ENCODE measurements around the gene MTSS2. TPM values are rescaled to one million over a fixed set of nuclear protein-coding genes. Genes with fewer than 3 reads are reported as not detected.

The MTSS2 gene
- total RNA-seq, 2 donors from 2014 or later = 0.70 to 1.5 TPM

- Mint-ChIP-seq H3K36me3 (no peaks in the 10 kb centered on the region), H3K27me3 (peaks cover 0 to 2% of the 10 kb centered on the region in 2 donors), H3K4me3 (no peak overlapping the region), H3K27ac (no peak overlapping the region), H3K4me1 (ENCODE audit: low read depth in 2 of 2) (peaks cover 4 to 5% of the 10 kb centered on the region in 2 donors), H3K9me3 (no peaks in the 10 kb centered on the region)
- ATAC-seq (no peak), DNase-seq (ENCODE audit: low spot score) (no peak)
These were observed 27.9 kb downstream of the MTSS2 start for GRCh38 chr16:70657956-70658355.

DNA sequence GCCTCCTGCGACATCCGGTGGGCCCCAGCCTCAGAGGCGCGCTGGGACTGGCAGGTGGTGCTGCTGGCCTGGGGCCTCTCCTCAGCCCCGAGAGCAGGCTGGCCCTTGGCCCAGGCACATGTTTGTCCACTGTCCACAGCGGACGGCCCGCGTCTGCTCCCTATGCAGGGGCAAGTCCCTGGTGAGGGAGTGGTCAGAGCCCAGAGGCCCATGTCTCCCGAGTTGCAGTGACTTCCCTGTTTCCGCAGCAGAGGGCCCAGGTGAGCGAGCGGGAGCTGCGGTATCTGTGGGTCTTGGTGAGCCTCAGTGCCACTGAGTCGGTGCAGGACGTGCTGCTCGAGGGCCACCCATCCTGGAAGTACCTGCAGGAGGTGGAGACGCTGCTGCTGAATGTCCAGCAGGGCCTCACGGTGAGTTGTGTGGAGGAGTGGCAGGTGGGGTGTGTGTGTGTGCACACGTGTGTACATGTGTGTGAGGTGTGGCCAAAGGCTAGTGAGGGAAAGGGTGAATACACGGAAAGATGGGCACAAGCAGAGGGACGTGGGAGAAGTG is 29.1 kb downstream of the MTSS2 start:
- DNase-seq (ENCODE audit: low spot score) = no peak
- Mint-ChIP-seq H3K27me3 (peaks cover 0 to 2% of the 10 kb centered on the region in 2 donors), H3K4me1 (ENCODE audit: low read depth in 2 of 2) (peaks cover 4 to 5% of the 10 kb centered on the region in 2 donors), H3K27ac (no peak overlapping the region), H3K36me3 (no peaks in the 10 kb centered on the region), H3K4me3 (no peak overlapping the region), H3K9me3 (no peaks in the 10 kb centered on the region)
- ATAC-seq = no peak

- Mint-ChIP-seq H3K4me1 (ENCODE audit: low read depth in 2 of 2) (peaks cover 4 to 5% of the 10 kb centered on the region in 2 donors), H3K36me3 (no peaks in the 10 kb centered on the region), H3K27me3 (peaks cover 0 to 2% of the 10 kb centered on the region in 2 donors), H3K4me3 (no peak overlapping the region), H3K9me3 (no peaks in the 10 kb centered on the region), H3K27ac (no peak overlapping the region)
- DNase-seq (ENCODE audit: low spot score) = no peak
- ATAC-seq = no peak
These were observed 29.7 kb downstream of the MTSS2 start for GRCh38 chr16:70656065-70656711.

DNA sequence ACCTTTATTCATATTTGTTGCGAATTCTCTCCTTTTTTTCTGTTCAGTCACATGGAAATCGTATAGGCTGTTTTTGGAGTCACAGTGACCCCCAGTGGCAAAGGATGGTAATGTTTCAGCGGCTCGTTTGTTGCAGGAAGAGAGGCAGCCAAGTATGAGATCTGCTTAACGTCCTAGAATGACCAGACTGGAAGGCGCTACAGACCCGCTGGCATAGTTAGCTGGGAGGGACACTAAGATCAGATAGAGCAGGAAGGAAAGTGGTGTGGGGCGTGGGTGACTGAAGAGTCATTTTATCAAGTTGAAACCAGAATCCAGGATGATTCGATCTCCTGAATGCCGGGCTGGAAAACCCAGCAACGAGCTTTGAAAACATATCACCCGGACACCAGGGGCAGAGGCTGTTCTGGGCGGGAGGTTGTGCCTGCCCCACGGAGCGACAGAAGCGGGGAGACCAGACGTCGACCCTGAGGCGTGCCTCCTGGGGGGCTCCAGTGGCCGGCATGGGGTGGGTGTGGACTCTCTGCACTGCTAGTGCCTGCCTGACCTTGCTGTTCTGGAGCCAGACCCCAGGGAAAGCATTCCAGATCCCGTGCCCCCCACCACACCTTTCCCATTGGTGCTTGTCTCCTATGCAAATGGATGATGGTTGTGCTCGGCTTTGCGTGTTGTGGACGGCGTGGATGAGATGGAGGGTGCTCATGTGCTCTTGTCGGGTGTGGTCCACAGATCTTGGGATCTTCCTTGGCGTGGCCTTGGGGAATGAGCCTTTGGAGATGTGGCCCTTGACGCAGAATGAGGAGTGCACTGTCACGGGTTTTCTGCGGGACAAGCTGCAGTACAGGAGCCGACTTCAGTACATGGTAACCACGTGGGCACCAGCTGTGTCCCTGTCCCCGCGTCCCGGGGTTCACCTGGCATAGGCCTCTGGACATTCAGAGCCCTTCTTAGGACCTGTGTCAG is 31.8 kb downstream of the MTSS2 start:
- peaks cover 4 to 5% of the 10 kb centered on the region in 2 donors for H3K4me1 Mint-ChIP-seq (ENCODE audit: low read depth in 2 of 2)
- DNase-seq (ENCODE audit: low spot score) = peak; percentile 69
- no peaks in the 10 kb centered on the region for H3K36me3 Mint-ChIP-seq
- peak overlapping the region in 1 of 2 donors; percentile 1 for H3K27ac Mint-ChIP-seq
- ATAC-seq = peak; percentile 67 to 70
- H3K4me3 Mint-ChIP-seq = peak overlapping the region; percentile 38
- no peaks in the 10 kb centered on the region for H3K9me3 Mint-ChIP-seq
- H3K27me3 Mint-ChIP-seq = peaks cover 0 to 2% of the 10 kb centered on the region in 2 donors

DNA sequence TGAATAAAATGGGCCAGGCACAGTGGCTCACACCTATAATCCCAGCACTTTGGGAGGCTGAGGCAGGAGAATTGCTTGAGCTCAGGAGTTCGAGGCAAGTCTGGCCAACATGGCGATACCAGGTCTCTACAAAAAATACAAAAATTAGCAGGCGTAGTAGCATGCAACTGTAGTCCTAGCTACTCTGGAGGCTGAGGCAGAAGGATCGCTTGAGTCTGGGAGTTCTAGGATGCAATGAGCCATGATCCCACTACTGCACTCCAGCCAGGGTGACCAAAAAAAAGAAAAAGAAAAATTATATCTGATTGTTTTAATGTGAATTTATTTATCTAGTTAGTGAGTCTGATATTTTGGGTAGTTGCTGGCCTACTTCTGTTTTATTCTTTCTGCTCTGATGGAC is 32.4 kb downstream of the MTSS2 start:
- H3K9me3 Mint-ChIP-seq = no peaks in the 10 kb centered on the region
- peaks cover 0 to 2% of the 10 kb centered on the region in 2 donors for H3K27me3 Mint-ChIP-seq
- ATAC-seq = no peak
- H3K4me1 Mint-ChIP-seq (ENCODE audit: low read depth in 2 of 2) = peaks cover 4 to 5% of the 10 kb centered on the region in 2 donors
- no peaks in the 10 kb centered on the region for H3K36me3 Mint-ChIP-seq
- DNase-seq (ENCODE audit: low spot score) = no peak
- H3K27ac Mint-ChIP-seq = peak overlapping the region in 1 of 2 donors; percentile 1
- H3K4me3 Mint-ChIP-seq = no peak overlapping the region

DNA sequence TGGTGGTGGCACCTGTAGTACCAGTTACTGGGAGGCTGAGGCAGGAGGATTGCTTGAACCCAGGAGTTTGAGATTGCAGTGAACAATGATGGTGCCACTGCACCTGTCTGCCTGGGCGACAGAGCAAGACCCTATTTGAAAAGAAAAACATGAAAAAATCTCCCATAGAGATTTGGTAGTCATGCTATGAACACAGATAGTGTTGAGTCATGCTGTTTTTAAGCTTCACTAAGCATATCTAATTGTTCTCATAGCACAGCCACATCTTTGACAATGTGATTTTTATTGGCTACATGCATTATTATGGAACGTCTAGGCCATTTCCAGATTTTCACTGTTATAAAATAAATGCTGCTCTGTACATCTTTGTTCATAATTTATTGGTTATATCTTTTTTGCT is 33.5 kb downstream of the MTSS2 start:
- Mint-ChIP-seq H3K27me3 (peaks cover 0 to 2% of the 10 kb centered on the region in 2 donors), H3K9me3 (no peaks in the 10 kb centered on the region), H3K4me1 (ENCODE audit: low read depth in 2 of 2) (peaks cover 4 to 5% of the 10 kb centered on the region in 2 donors), H3K4me3 (no peak overlapping the region), H3K36me3 (no peaks in the 10 kb centered on the region), H3K27ac (no peak overlapping the region)
- DNase-seq (ENCODE audit: low spot score) = no peak
- no peak for ATAC-seq

DNA sequence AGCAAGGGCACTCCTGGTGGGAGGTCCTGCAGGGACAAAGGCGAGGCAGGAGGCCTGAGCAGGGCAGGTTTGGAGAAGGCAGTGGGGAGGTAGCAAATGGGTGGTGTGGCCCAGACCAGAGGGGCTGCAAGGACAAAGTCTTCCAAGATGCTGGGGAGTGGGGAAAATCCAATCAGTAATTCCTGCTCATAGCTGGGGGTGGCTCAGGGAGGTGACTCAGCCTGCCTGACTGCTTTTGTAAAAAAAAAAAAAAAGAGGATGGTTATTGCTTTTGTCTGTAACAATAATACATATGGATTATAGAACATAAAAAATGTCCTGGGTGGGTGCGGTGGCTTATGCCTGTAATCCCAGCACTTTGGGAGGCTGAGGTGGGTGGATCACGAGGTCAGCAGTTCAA is 34.3 kb downstream of the MTSS2 start:
- Mint-ChIP-seq H3K36me3 (no peaks in the 10 kb centered on the region), H3K27ac (no peak overlapping the region), H3K9me3 (no peaks in the 10 kb centered on the region), H3K4me3 (no peak overlapping the region), H3K27me3 (peaks cover 0 to 2% of the 10 kb centered on the region in 2 donors), H3K4me1 (ENCODE audit: low read depth in 2 of 2) (peaks cover 4 to 5% of the 10 kb centered on the region in 2 donors)
- ATAC-seq = no peak
- no peak for DNase-seq (ENCODE audit: low spot score)

DNA sequence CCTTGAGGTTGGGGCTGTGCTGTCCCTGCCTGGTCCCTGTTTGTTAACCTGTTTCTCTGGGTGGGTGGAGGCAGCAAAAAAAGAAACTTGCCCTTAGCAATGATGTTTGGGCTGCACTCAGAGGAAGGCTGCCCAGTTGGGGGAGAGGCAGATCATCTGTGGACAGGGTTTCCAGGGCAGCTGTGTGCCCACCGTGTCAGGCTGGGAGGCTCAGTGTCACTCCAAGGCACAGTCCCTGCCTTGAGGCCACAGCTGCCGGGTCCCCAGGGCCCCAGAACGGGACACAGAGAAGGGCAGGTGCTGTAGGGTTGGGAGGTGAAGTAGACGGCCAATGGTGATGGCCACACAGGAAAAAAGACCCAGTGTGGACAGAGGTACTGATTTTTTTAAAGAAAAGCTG is 35.6 kb downstream of the MTSS2 start:
- no peak overlapping the region for H3K4me3 Mint-ChIP-seq
- H3K27ac Mint-ChIP-seq = no peak overlapping the region
- ATAC-seq = no peak
- H3K27me3 Mint-ChIP-seq = peaks cover 0 to 2% of the 10 kb centered on the region in 2 donors
- H3K4me1 Mint-ChIP-seq (ENCODE audit: low read depth in 2 of 2) = peaks cover 4 to 5% of the 10 kb centered on the region in 2 donors
- H3K9me3 Mint-ChIP-seq = no peaks in the 10 kb centered on the region
- DNase-seq (ENCODE audit: low spot score) = no peak
- no peaks in the 10 kb centered on the region for H3K36me3 Mint-ChIP-seq

- peaks cover 0 to 2% of the 10 kb centered on the region in 2 donors for H3K27me3 Mint-ChIP-seq
- no peak for ATAC-seq
- no peak overlapping the region for H3K4me3 Mint-ChIP-seq
- no peaks in the 10 kb centered on the region for H3K9me3 Mint-ChIP-seq
- H3K36me3 Mint-ChIP-seq = no peaks in the 10 kb centered on the region
- DNase-seq (ENCODE audit: low spot score) = no peak
- H3K4me1 Mint-ChIP-seq (ENCODE audit: low read depth in 2 of 2) = peaks cover 4 to 5% of the 10 kb centered on the region in 2 donors
- H3K27ac Mint-ChIP-seq = no peak overlapping the region
These were observed 36.6 kb downstream of the MTSS2 start for GRCh38 chr16:70649300-70649699.

GRCh38 chr16:70648606-70649005 is 37.2 kb downstream of the MTSS2 start:
- Mint-ChIP-seq H3K4me1 (ENCODE audit: low read depth in 2 of 2) (peaks cover under 1% of the 10 kb centered on the region in 2 donors), H3K27ac (no peak overlapping the region), H3K9me3 (no peaks in the 10 kb centered on the region), H3K36me3 (no peaks in the 10 kb centered on the region), H3K27me3 (no peaks in the 10 kb centered on the region), H3K4me3 (no peak overlapping the region)
- ATAC-seq (no peak), DNase-seq (ENCODE audit: low spot score) (no peak)

- Mint-ChIP-seq H3K9me3 (no peaks in the 10 kb centered on the region), H3K36me3 (no peaks in the 10 kb centered on the region), H3K27ac (no peak overlapping the region), H3K4me3 (no peak overlapping the region), H3K27me3 (no peaks in the 10 kb centered on the region), H3K4me1 (ENCODE audit: low read depth in 2 of 2) (no peaks in the 10 kb centered on the region)
- no peak for DNase-seq (ENCODE audit: low spot score)
- ATAC-seq = peak in 1 of 2 donors; percentile 25
These were observed 38.2 kb downstream of the MTSS2 start for GRCh38 chr16:70647441-70648359.

GRCh38 chr16:70646260-70647241 is 39.3 kb downstream of the MTSS2 start, which contains the start of gene IL34:
Gene IL34, plus strand, starts transcription at chr16:70646559. Its CDS starts 389 bp downstream, at chr16:70646948.
- no peak within 1 kb of the TSS for H3K4me3 Mint-ChIP-seq
- no peak for DNase-seq (ENCODE audit: low spot score)
- ATAC-seq = peak in 1 of 2 donors; percentile 14
- H3K27ac Mint-ChIP-seq = no peak within 1 kb of the TSS
- H3K36me3 Mint-ChIP-seq = no peaks in the 10 kb centered on the region
- no peaks in the 10 kb centered on the region for H3K9me3 Mint-ChIP-seq
- peaks cover 0 to 7% of the 10 kb centered on the region in 2 donors for H3K27me3 Mint-ChIP-seq
- no peaks in the 10 kb centered on the region for H3K4me1 Mint-ChIP-seq (ENCODE audit: low read depth in 2 of 2)

All from natural killer cell treated with Interleukin-12 subunit alpha and Interleukin-12 subunit beta and Interleukin-15 and Interleukin-18, amount 100 ng/mL, for 72 hours (primary cell).